Brain microvascular endothelial cell (primary cell): ENCODE measurements around the gene NPB.

Source experiments
- DNase-seq: peaks from one replicate; pipeline ENCODE4 v3.0.0-alpha.2; 2020
- H3K27ac ChIP-seq: fragments of 250-450 bp; sonication (Bioruptor Pico); 2 replicates; pipeline ENCODE4 v1.5.1; 2020; ENCODE audit warnings: mild to moderate bottlenecking, moderate library complexity
- H3K27me3 ChIP-seq: fragments of 250-450 bp; sonication (Bioruptor Pico); replicated peaks from 2 replicates; pipeline ENCODE4 v1.5.1; 2020; ENCODE audit warnings: mild to moderate bottlenecking
- H3K36me3 ChIP-seq: fragments of 250-450 bp; sonication (Bioruptor Pico); replicated peaks from 2 replicates; pipeline ENCODE4 v1.5.1; 2020; ENCODE audit warnings: mild to moderate bottlenecking
- H3K4me3 ChIP-seq: 2 replicates; pipeline ENCODE4 v1.5.1; 2011; ENCODE audit warnings: low read depth, mild to moderate bottlenecking, control low read depth, low read length, moderate library complexity
- CTCF ChIP-seq: IDR thresholded peaks from 2 replicates; pipeline ENCODE4 v1.5.1; 2011; ENCODE audit warnings: low read depth, mild to moderate bottlenecking, moderate library complexity, low read length, control low read depth, inconsistent platforms; ENCODE audit errors: missing control alignments
- in situ Hi-C: cut with HindIII; loops from 2 replicates; pipeline ENCODE4 v1.10.0; 2017; ENCODE audit warnings: low sequenced_read_pairs, low pct_ligation_motif_present

Gene NPB

GRCh38 chr17:81869221-81870130 lies 32.6 kb upstream of the NPB start:
- peak; percentile 9 for DNase-seq
- H3K27ac ChIP-seq, result peak overlapping the region; percentile 84
- H3K27me3 ChIP-seq, result no peaks in the 10 kb centered on the region
- peaks cover 24% of the 10 kb centered on the region for H3K36me3 ChIP-seq
- in situ Hi-C loops, result no loop called here
- peak overlapping the region; percentile 83 for H3K4me3 ChIP-seq
- peak; percentile 76 for TF ChIP-seq CTCF

- in situ Hi-C loops, result no loop called here
- peak overlapping the region; percentile 83 for H3K4me3 ChIP-seq
- DNase-seq, result peak; percentile 40
- TF ChIP-seq CTCF, result no peak
- peaks cover 24% of the 10 kb centered on the region for H3K36me3 ChIP-seq
- peak overlapping the region; percentile 84 for H3K27ac ChIP-seq
- H3K27me3 ChIP-seq, result no peaks in the 10 kb centered on the region
Observed at GRCh38 chr17:81870131-81870980, 31.7 kb upstream of the NPB start.

GRCh38 chr17:81870981-81871386 lies 31.1 kb upstream of the NPB start, which contains the start of gene ARHGDIA:
Gene ARHGDIA, minus strand, starts transcription at chr17:81871337. Its CDS starts 1,407 bp downstream, at chr17:81869930.
- H3K36me3 ChIP-seq, result peaks cover 24% of the 10 kb centered on the region
- DNase-seq, result no peak

GRCh38 chr17:81871387-81872230 lies 30.4 kb upstream of the NPB start:
- peak; percentile 68 for DNase-seq
- in situ Hi-C loops, result no loop called here
- H3K27ac ChIP-seq, result peak overlapping the region; percentile 88
- H3K27me3 ChIP-seq, result no peaks in the 10 kb centered on the region
- peak overlapping the region; percentile 83 for H3K4me3 ChIP-seq
- TF ChIP-seq CTCF, result peak; percentile 3
- H3K36me3 ChIP-seq, result peaks cover 24% of the 10 kb centered on the region

More at GRCh38 chr17:81870981-81871386, 31.1 kb upstream of the NPB start, which contains the start of gene ARHGDIA:
- in situ Hi-C loops, result no loop called here
- no peak for TF ChIP-seq CTCF
- H3K4me3 ChIP-seq, result peak within 1 kb of the TSS; percentile 83
- peak within 1 kb of the TSS; percentile 88 for H3K27ac ChIP-seq
- H3K27me3 ChIP-seq, result no peaks in the 10 kb centered on the region

- Histone ChIP-seq H3K4me3 (no peak overlapping the region), H3K36me3 (peaks cover 10% of the 10 kb centered on the region), H3K27ac (no peak overlapping the region), H3K27me3 (no peaks in the 10 kb centered on the region)
- in situ Hi-C loops, result no loop called here
- DNase-seq, result no peak
- TF ChIP-seq CTCF, result no peak
Observed at GRCh38 chr17:81877569-81877968, 24.5 kb upstream of the NPB start.
